Heart left ventricle (tissue), 16 donors: Measurements from ENCODE around the gene CFB. TPM values are rescaled to one million over a fixed set of nuclear protein-coding genes. Genes with fewer than 3 reads are reported as not detected.
A peak's percentile ranks its signal among the peaks of the same experiment; 100 is the strongest.

Experiments used
- ATAC-seq, 4 donors: fragments of 200-7000 bp; cut with Tn5 transposase; one replicate each; pipeline ENCODE4 v1.9.1; 2020 to 2022; ENCODE audit warnings: moderate library complexity in 4 of 4, mild to moderate bottlenecking in 3 of 4, moderate number of reproducible peaks in 1 of 4
- DNase-seq, 5 donors: peaks; one replicate each; pipeline ENCODE4 v3.0.0-alpha.2; 2020
- H3K27ac ChIP-seq, 12 donors: fragments of 200-600 bp; sonication (generic) in 4 of 12; one replicate each; pipeline versions ENCODE4 v1.5.0 to v1.8.0; 2016 to 2022; ENCODE audit warnings: mild to moderate bottlenecking in 2 of 12
- H3K27me3 ChIP-seq, 9 donors: fragments of 200-600 bp; sonication (generic) in 2 of 9; one replicate each; pipeline versions ENCODE4 v1.5.1 to v1.8.0; 2016 to 2022; ENCODE audit warnings: mild to moderate bottlenecking in 3 of 9
- H3K36me3 ChIP-seq, 9 donors: fragments of 200-600 bp; sonication (generic) in 2 of 9; one replicate each; pipeline versions ENCODE4 v1.5.0 to v1.8.0; 2018 to 2022; ENCODE audit warnings: mild to moderate bottlenecking in 2 of 9
- H3K4me1 ChIP-seq, 12 donors: fragments of 200-600 bp; sonication (generic) in 4 of 12; one replicate each; pipeline versions ENCODE4 v1.5.0 to v1.8.0; 2016 to 2022; ENCODE audit warnings: mild to moderate bottlenecking in 3 of 12
- H3K4me3 ChIP-seq, 12 donors: fragments of 200-600 bp; sonication (generic) in 4 of 12; one replicate each; pipeline versions ENCODE4 v1.5.0 to v1.8.0; 2017 to 2022; ENCODE audit warnings: mild to moderate bottlenecking in 9 of 12, moderate library complexity in 4 of 12
- H3K9me3 ChIP-seq, 12 donors: fragments of 200-600 bp; sonication (generic) in 4 of 12; one replicate each; pipeline versions ENCODE4 v1.5.0 to v1.8.0; 2016 to 2022; ENCODE audit warnings: mild to moderate bottlenecking in 1 of 12
- CTCF ChIP-seq, 12 donors: fragments of 200-600 bp; sonication (generic) in 4 of 12; IDR thresholded peaks; one replicate each; pipeline versions ENCODE4 v1.5.0 to v1.8.0; 2018 to 2022; ENCODE audit warnings: antibody characterized with exemption in 12 of 12, mild to moderate bottlenecking in 5 of 12
- POLR2A ChIP-seq, 2 donors: fragments of 450-650 bp; IDR thresholded peaks; one replicate each; pipeline ENCODE4 v1.6.1; 2017; ENCODE audit warnings: antibody characterized with exemption in 2 of 2, mild to moderate bottlenecking in 2 of 2, moderate library complexity in 2 of 2
- WGBS, 4 donors: extraction: QIAGEN DNeasy Blood & Tissue Kit in 2 of 4; methylation state at CpG; one replicate each; pipeline versions ENCODE4 v1.1.5 to v1.1.7; 2013 to 2018; 5-methylcytosine and 5-hydroxymethylcytosine counted together
- intact Hi-C, 10 donors: fragments of 100-400 bp; cut with DNase I; formaldehyde crosslinking; loops; one replicate each; pipeline versions ENCODE4 v1.11.1 to v1.14.2; 2022
- long read RNA-seq, 3 donors: library from polyadenylated mRNA; unstranded; transcript quantifications; one replicate each; pipeline ENCODE4 v2.0.0, GENCODE V29; 2020 to 2021
- polyA plus RNA-seq, 2 donors: library from polyadenylated mRNA; stranded (reverse); fragments of 200-250 nt; gene quantifications; one replicate each; pipeline ENCODE4 v1.2.3, GENCODE V29; 2013
- total RNA-seq, 9 donors: library from RNA; depleted of rRNA in 2 of 9; stranded (reverse); fragments of >200 nt in 2 of 9; fragmentation: NEBNext Ultra II Directional in 3 of 9; extraction: Animal tissue kit (Norgen Biotek cat#: 25700) in 3 of 9; gene quantifications; one replicate each; pipeline versions ENCODE4 v1.1.0 to v1.2.4, GENCODE V29; 2016 to 2023
- donor health status: ischemic (EF 13 %, LVEDD 7.1; RV severe dilation, severe dysfunction).
- donor health status: healthy with polysubstance abuse.
- donor health status: DM: no; HTN: yes; CAD: no.
- donor health status: DM: no; HTN: no; CAD: no.
- donor health status: ischemic (EF 25% LVEDD 6.9; RV normal size, moderate dysfunction).
- donor health status: ischemic (EF 25% LVEDD 5.7; RV mildly dilated, moderate dysfunction).
- donor health status: healthy.
- donor health status: DM: yes; HTN: yes; CAD: no.
- donor health status: ischemic (EF 35%, LVEDD 5.7; RV mildly dilated, moderate dysfunction).
- donor health status: nonischemic (EF 11% LVEDD 7.7; RV severe dilation, severe dysfunction).
- donor health status: DM: yes; HTN: yes; CAD: no.
- donor health status: PGD.
- donor health status: ischemic (EF 29% LVEDD 5.4; RV normal size, mild dysfunction).
- donor health status: nonischemic (EF 23%, LVEDD 6.1; RV moderate dilation, normal function).

Gene CFB
- 100 to 1,000 TPM in 1 of 9 donors, 10 to 100 TPM in 1, 1 to 10 TPM in 7; 3.0 to 151 (median 5.3) TPM for total RNA-seq
- polyA plus RNA-seq, result 1 to 10 TPM; 3.7 to 5.4 TPM
- long read RNA-seq, donor 1, transcript CFB-271 (18 exons, 2,862 nt), result major isoform, 8 of 9 reads
- long read RNA-seq, donor 1, partial matches to known transcripts, result 1 of 9 reads
- long read RNA-seq, donor 1, other reads (novel, unspliced or antisense), result 0 of 9 reads
- long read RNA-seq, donor 2, transcript CFB-271 (18 exons, 2,862 nt), result major isoform, 27 of 30 reads
- long read RNA-seq, donor 2, partial matches to known transcripts, result 1 of 30 reads
- long read RNA-seq, donor 2, other reads (novel, unspliced or antisense), result 2 of 30 reads
- long read RNA-seq, donor 3, transcript CFB-271 (18 exons, 2,862 nt), result major isoform, 10 of 13 reads
- long read RNA-seq, donor 3, partial matches to known transcripts, result 1 of 13 reads
- long read RNA-seq, donor 3, other reads (novel, unspliced or antisense), result 2 of 13 reads

GRCh38 chr6:31945507-31946369 lies at the start of gene CFB:
TSS of gene CFB (plus strand) at chr6:31946095. CDS start at chr6:31946222, 127 bp downstream.
- intact Hi-C loops, result loop anchor here in 1 of 10 donors (5.0 kb wide), 1 partner anchor 38 kb away; no protein-coding TSS in a partner anchor
- WGBS, 4 donors, result 38 to 52% (median 45%) methylated on average over 10 to 11 of the region's 11 CpGs

GRCh38 chr6:31896493-31896855 lies 49.4 kb upstream of the CFB start:
- intact Hi-C loops, result loop anchor here in 4 of 10 donors (5.0 kb wide), 3 partner anchors 56 to 61 kb away; partner anchors contain the start of genes NELFE (in 2 of the 4) and SKIC2 (in 2 of the 4)
- 46 to 57% (median 50%) methylated on average over 4 of the region's 4 CpGs for WGBS, 4 donors
- ATAC-seq, result no peak

More at GRCh38 chr6:31945507-31946369, at the start of gene CFB:
- Histone ChIP-seq H3K4me1 (peaks cover 0 to 17% (median 0%) of the 10 kb centered on the region in 12 donors), H3K4me3 (peak within 1 kb of the TSS in 8 of 12 donors; percentile 3 to 50 (median 34)), H3K9me3 (no peaks in the 10 kb centered on the region), H3K27ac (peak within 1 kb of the TSS; percentile 18 to 86 (median 61)), H3K36me3 (peaks cover 0 to 4% (median 0%) of the 10 kb centered on the region in 9 donors), H3K27me3 (peaks cover 0 to 11% (median 0%) of the 10 kb centered on the region in 9 donors)
- ATAC-seq (peak; percentile 78 to 91 (median 82)), DNase-seq (peak in 4 of 5 donors; percentile 60 to 78 (median 68))
- no peak for TF ChIP-seq POLR2A (IDR thresholded peaks at IDR 0.05)
- TF ChIP-seq CTCF (IDR thresholded peaks at IDR 0.05), result no peak

GRCh38 chr6:31896856-31897611 lies 48.9 kb upstream of the CFB start:
- ATAC-seq, result no peak
- intact Hi-C loops, result loop anchor here in 4 of 10 donors (5.0 kb wide), 3 partner anchors 55 to 60 kb away; partner anchors contain the start of genes NELFE (in 2 of the 4) and SKIC2 (in 2 of the 4)

More at GRCh38 chr6:31896493-31896855, 49.4 kb upstream of the CFB start:
- peak overlapping the region in 10 of 12 donors; percentile 48 to 89 (median 80) for H3K27ac ChIP-seq
- H3K4me3 ChIP-seq, result peak overlapping the region in 10 of 12 donors; percentile 70 to 99 (median 78)
- no peaks in the 10 kb centered on the region for H3K9me3 ChIP-seq
- no peak for DNase-seq
- H3K27me3 ChIP-seq, result no peaks in the 10 kb centered on the region
- peaks cover 0 to 35% (median 17%) of the 10 kb centered on the region in 12 donors for H3K4me1 ChIP-seq
- TF ChIP-seq POLR2A (IDR thresholded peaks at IDR 0.05), result no peak
- no peak for TF ChIP-seq CTCF (IDR thresholded peaks at IDR 0.05)
- H3K36me3 ChIP-seq, result peaks cover 0 to 46% (median 41%) of the 10 kb centered on the region in 9 donors

More at GRCh38 chr6:31896856-31897611, 48.9 kb upstream of the CFB start:
- H3K4me1 ChIP-seq, result peaks cover 0 to 35% (median 17%) of the 10 kb centered on the region in 12 donors
- H3K27me3 ChIP-seq, result no peaks in the 10 kb centered on the region
- no peaks in the 10 kb centered on the region for H3K9me3 ChIP-seq
- no peak for DNase-seq
- peak overlapping the region in 11 of 12 donors; percentile 48 to 89 (median 82) for H3K27ac ChIP-seq
- H3K4me3 ChIP-seq, result peak overlapping the region; percentile 70 to 99 (median 82)
- WGBS, 4 donors, result 2 to 7% (median 4%) methylated on average over 9 to 62 of the region's 62 CpGs
- TF ChIP-seq POLR2A (IDR thresholded peaks at IDR 0.05) (no peak), CTCF (IDR thresholded peaks at IDR 0.05) (no peak)
- peaks cover 0 to 40% (median 36%) of the 10 kb centered on the region in 9 donors for H3K36me3 ChIP-seq
